Ishikawa (cell line): Measurements from ENCODE around the gene NEIL3.

Experiments used
- EGR1 ChIP-seq: IDR thresholded peaks from 2 replicates; pipeline ENCODE4 v1.6.1; 2012
- YY1 ChIP-seq: IDR thresholded peaks from 2 replicates; pipeline ENCODE4 v1.6.1; 2012; ENCODE audit warnings: low read depth

DNA sequence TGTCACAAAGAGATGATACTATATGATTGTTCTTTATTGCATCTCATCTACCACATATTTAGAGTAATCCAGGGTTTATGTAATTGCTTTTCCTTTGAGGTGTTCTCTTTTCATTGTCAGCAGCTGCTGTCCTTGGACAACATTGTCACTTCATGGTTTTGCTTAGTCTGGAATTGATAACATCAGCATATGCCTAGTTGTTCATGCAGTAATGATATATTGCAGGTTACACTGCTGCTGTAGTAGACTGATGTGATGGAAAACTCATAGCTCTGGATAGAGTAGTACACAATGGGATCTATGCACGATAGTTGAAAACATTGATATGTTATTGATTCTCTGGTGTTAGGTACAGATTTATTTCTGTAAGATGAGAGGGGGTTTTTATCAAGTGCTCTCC, 13.7 kb downstream of the NEIL3 start:
- TF ChIP-seq YY1 = no peak
- no peak for TF ChIP-seq EGR1
